SIG-M5 treated with dmso at 0.1 percent for 504 hours (cell line): ENCODE results near the gene KRABD2.
"Not testable (repeated sequence)": the region's sequence is repeated elsewhere in the genome, so short reads cannot be mapped to it uniquely, and the experiment has no call there.

Source experiments
- DNase-seq: peaks from one replicate; lab custom pipeline; 2025; ENCODE audit not compliant: unreplicated experiment; lab: John Stamatoyannopoulos, UW

The KRABD2 gene

GRCh38 chr17:8362651-8363332 lies 13.7 kb downstream of the KRABD2 start:
- DNase-seq: no peak

- DNase-seq: no peak
Measured at GRCh38 chr17:8360751-8361150, 15.8 kb downstream of the KRABD2 start.

- DNase-seq: no peak
Measured at GRCh38 chr17:8360260-8360659, 16.2 kb downstream of the KRABD2 start.

GRCh38 chr17:8359769-8360168 lies 16.7 kb downstream of the KRABD2 start:
- DNase-seq: no peak

GRCh38 chr17:8357910-8358309 lies 18.6 kb downstream of the KRABD2 start:
- DNase-seq: no peak

- no peak for DNase-seq
Measured at GRCh38 chr17:8354236-8354635, 22.3 kb downstream of the KRABD2 start.

GRCh38 chr17:8353736-8354135 lies 22.8 kb downstream of the KRABD2 start:
- DNase-seq: no peak

GRCh38 chr17:8350339-8350738 lies 26.2 kb downstream of the KRABD2 start:
- DNase-seq: no peak

GRCh38 chr17:8347001-8347400 lies 29.5 kb downstream of the KRABD2 start:
- DNase-seq: not testable (repeated sequence)

GRCh38 chr17:8345951-8346665 lies 30.4 kb downstream of the KRABD2 start:
- DNase-seq: no peak

- DNase-seq: no peak
Measured at GRCh38 chr17:8345052-8345690, 31.3 kb downstream of the KRABD2 start.

- DNase-seq: no peak
Measured at GRCh38 chr17:8341456-8341855, 35.0 kb downstream of the KRABD2 start.

GRCh38 chr17:8339540-8339939 lies 37.0 kb downstream of the KRABD2 start, which contains the start of gene ODF4:
Gene ODF4, plus strand, starts transcription at chr17:8339840. Its CDS starts 212 bp downstream, at chr17:8340052.
- no peak for DNase-seq

- no peak for DNase-seq
Measured at GRCh38 chr17:8338753-8339140, 37.8 kb downstream of the KRABD2 start.

GRCh38 chr17:8337802-8338752 lies 38.4 kb downstream of the KRABD2 start:
- peak; percentile 68 for DNase-seq

- no peak for DNase-seq
Measured at GRCh38 chr17:8333281-8333680, 43.2 kb downstream of the KRABD2 start.

GRCh38 chr17:8332688-8333087 lies 43.8 kb downstream of the KRABD2 start:
- no peak for DNase-seq

- no peak for DNase-seq
Measured at GRCh38 chr17:8332128-8332527, 44.4 kb downstream of the KRABD2 start.

GRCh38 chr17:8327303-8327649 lies 49.2 kb downstream of the KRABD2 start:
- DNase-seq: no peak
